HG03571 (cell line): ENCODE data around the gene CDH2.

Source experiments
- ATAC-seq: cut with Tn5 transposase; IDR thresholded peaks from one replicate; pipeline ENCODE4 v1.9.1; 2021; ENCODE audit not compliant: unreplicated experiment

Gene CDH2

GRCh38 chr18:28171837-28172236 is 5.1 kb downstream of the CDH2 start:
- ATAC-seq, result no peak

GRCh38 chr18:28168725-28169124 is 8.2 kb downstream of the CDH2 start:
- no peak for ATAC-seq

- ATAC-seq, result no peak
Measured at GRCh38 chr18:28167835-28168349, 9.0 kb downstream of the CDH2 start.

GRCh38 chr18:28164771-28165483 is 12.0 kb downstream of the CDH2 start:
- ATAC-seq, result no peak

- ATAC-seq, result no peak
Measured at GRCh38 chr18:28163201-28163775, 13.6 kb downstream of the CDH2 start.

- no peak for ATAC-seq
Measured at GRCh38 chr18:28161608-28162599, 15.0 kb downstream of the CDH2 start.

GRCh38 chr18:28159055-28159454 is 17.9 kb downstream of the CDH2 start:
- ATAC-seq, result no peak

- no peak for ATAC-seq
Measured at GRCh38 chr18:28158083-28158581, 18.8 kb downstream of the CDH2 start.

GRCh38 chr18:28153485-28154065 is 23.4 kb downstream of the CDH2 start:
- ATAC-seq, result no peak

GRCh38 chr18:28152754-28153153 is 24.2 kb downstream of the CDH2 start:
- no peak for ATAC-seq

- no peak for ATAC-seq
Measured at GRCh38 chr18:28152354-28152753, 24.6 kb downstream of the CDH2 start.

GRCh38 chr18:28151434-28151833 is 25.5 kb downstream of the CDH2 start:
- no peak for ATAC-seq

- no peak for ATAC-seq
Measured at GRCh38 chr18:28150925-28151324, 26.0 kb downstream of the CDH2 start.

- no peak for ATAC-seq
Measured at GRCh38 chr18:28149810-28150420, 27.0 kb downstream of the CDH2 start.

GRCh38 chr18:28147674-28148171 is 29.2 kb downstream of the CDH2 start:
- ATAC-seq, result no peak

- no peak for ATAC-seq
Measured at GRCh38 chr18:28143725-28144124, 33.2 kb downstream of the CDH2 start.

GRCh38 chr18:28138816-28139215 is 38.1 kb downstream of the CDH2 start:
- no peak for ATAC-seq

- ATAC-seq, result no peak
Measured at GRCh38 chr18:28136071-28136470, 40.9 kb downstream of the CDH2 start.

- ATAC-seq, result no peak
Measured at GRCh38 chr18:28134774-28135173, 42.2 kb downstream of the CDH2 start.

- ATAC-seq, result no peak
Measured at GRCh38 chr18:28132084-28132483, 44.8 kb downstream of the CDH2 start.
